ENCODE data around the gene OR51F2.

GRCh38 chr11:4862447-4863236 is 41.5 kb downstream of the OR51F2 start:
- TF ChIP-seq CTCF (conservative IDR thresholded peaks at IDR 0.05 in 1 of 2, IDR thresholded peaks at IDR 0.05 in 1 of 2; ENCODE audit: low read depth in 1 of 2, low read length in 2 of 2) = no peak
- no peak for TF ChIP-seq EZH2 (IDR thresholded peaks at IDR 0.05; ENCODE audit: low read length, missing control alignments)
